GM21529 (cell line): ENCODE results near the gene BCKDHB.
"Not testable (repeated sequence)": the region's sequence is repeated elsewhere in the genome, so short reads cannot be mapped to it uniquely, and the experiment has no call there.

ENCODE experiments used
- ATAC-seq: cut with Tn5 transposase; IDR thresholded peaks from one replicate; pipeline ENCODE4 v1.9.1; 2021; ENCODE audit not compliant: unreplicated experiment

BCKDHB gene

GRCh38 chr6:80106418-80107235 is at the start of gene BCKDHB:
TSS of gene BCKDHB (plus strand) at chr6:80106671. CDS start at chr6:80106694, 23 bp downstream.
- peak; percentile 99 for ATAC-seq

DNA sequence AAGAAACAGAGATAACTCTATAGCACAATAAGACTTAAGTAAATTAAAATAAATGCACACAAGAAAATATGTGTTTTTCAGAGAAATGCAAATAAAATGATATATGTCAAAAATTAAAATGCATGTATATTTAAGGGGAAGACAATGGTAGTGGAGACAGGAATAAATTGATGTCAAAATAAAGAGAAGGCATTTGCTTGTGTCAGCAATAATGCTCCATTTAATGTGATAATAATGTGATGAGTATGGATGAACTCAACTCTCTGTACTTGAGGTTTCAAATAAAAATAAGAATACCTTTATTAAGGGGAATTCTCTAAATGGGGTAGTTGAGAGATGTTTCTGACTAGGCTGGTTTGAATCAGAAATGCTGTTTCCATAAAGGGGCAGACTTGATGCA is 45.7 kb upstream of the BCKDHB start:
- ATAC-seq: no peak

- ATAC-seq: not testable (repeated sequence)
Observed at GRCh38 chr6:80068146-80068545, 38.3 kb upstream of the BCKDHB start.

DNA sequence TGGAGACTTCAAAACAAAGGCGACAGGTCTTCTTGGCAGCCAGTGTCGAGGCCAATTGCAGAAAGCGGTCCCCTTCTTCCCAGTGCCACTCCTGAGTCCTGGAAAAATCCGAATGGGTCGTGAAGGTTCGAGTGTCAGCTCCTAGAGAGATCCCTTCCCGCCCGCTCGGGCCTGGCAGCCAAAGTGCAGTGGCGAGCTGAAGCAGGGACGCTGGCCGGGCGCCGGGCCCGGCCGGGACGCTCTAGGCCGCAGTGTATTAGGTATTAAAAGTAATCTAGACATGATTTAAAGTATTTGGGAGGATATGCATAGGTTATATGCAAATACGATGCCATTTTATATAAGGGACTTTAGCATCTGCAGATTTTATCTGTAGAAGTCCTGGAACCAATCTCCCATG is 36.0 kb upstream of the BCKDHB start:
- ATAC-seq: not testable (repeated sequence)

DNA sequence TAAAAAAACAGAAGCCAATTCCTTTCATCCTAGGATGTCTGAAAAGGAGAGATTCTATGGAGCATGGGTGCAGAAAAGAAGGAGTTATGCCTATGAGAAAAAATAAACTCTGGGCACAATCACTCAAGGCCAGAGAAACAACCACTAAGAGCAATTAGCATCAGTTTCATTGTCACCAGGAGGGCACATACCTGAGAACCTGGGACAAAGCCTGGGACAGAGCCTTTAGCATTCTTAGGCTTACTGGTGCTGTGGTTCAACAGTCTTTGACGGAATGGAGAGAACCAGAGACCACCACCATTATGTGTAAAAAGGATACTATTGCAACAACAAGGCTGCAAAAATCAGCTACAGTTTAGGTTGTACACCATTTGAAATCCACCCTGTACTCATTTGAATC is 29.4 kb upstream of the BCKDHB start:
- no peak for ATAC-seq

- no peak for ATAC-seq
Observed at GRCh38 chr6:80088637-80089036, 17.8 kb upstream of the BCKDHB start.

DNA sequence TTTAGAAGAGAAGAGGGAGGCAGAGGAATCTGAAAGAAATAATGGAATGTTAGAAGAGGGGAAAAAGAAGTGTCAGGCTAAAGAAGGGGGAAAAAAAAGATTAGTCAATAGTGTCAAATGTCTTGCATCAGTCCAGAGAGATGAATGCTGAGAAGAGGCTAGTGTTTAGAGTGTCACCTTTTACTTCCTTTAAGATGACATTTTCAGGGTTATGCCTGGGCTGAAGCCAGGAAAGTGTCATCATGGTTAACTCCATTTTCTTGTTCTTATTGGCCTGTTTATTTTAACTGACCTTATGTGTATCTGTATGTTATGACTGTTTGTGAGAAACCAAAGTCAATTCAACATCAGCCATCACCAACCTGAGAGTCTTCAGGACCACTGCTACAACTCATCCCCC is 15.0 kb upstream of the BCKDHB start:
- ATAC-seq: no peak

GRCh38 chr6:80094017-80094416 is 12.5 kb upstream of the BCKDHB start:
- no peak for ATAC-seq

- ATAC-seq: no peak
Observed at GRCh38 chr6:80095600-80095999, 10.9 kb upstream of the BCKDHB start.

- ATAC-seq: no peak
Observed at GRCh38 chr6:80098392-80098791, 8.1 kb upstream of the BCKDHB start.

DNA sequence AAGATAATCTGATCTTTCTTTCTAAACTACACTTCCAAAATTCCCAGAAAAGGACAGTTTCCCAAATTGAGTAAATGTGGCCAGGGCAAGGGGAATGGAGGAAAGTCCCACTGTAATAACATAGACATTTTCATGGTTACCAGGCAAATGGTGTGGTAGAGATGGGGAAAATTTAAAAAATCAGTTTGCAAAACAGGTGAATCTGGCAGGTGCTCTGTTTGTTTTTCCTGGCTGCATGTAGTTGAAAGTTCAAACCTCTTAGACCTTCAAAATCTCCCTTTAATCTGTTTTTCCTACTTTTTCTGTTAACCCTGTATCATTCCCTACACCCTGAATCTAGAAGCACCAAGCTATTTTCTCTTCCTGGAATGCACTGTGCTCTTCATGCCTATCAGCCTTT is 2.0 kb upstream of the BCKDHB start:
- ATAC-seq: no peak

DNA sequence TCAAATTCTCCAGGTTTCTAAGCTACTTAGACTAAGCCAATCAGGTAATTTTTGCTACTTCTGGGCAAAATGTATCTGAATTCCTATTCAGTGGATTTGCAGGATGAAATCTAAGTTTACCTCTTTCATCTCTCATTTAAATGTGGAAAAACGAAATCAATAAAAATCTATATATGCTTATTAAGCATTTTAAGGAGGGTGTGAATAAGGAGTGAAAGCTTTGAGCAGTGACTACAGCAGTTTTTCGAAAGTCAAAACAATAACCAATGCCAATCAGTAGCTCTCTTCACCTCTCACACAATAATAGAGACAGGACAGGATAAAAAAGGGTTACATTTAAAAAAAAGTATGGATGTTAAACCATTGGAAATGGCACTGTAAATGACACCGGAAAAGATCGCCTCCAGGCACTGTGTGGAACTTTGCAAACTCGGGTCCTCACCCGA is 476 bp upstream of the BCKDHB start:
- ATAC-seq: no peak

DNA sequence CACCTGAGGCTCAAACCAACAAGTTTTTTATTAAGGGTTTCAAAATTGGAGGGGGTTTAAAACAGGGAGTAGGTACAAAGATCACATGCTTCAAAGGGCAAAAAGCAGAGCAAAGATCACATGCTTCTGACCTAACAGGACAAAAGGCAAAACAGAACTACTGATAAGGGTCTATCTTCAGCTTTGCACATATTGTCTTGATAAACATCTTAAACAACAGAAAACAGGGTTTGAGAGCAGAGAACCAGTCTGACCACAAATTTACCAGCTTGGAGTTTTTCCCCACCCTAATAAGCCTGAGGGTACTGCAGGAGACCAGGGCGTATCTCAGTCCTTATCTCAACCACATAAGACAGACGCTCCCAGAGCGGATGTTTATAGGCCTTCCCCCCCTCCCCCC is 16.1 kb downstream of the BCKDHB start:
- ATAC-seq: not testable (repeated sequence)

- ATAC-seq: no peak
Observed at GRCh38 chr6:80126657-80127345, 20.3 kb downstream of the BCKDHB start.

GRCh38 chr6:80129485-80129884 is 23.0 kb downstream of the BCKDHB start:
- ATAC-seq: no peak

GRCh38 chr6:80133020-80133419 is 26.5 kb downstream of the BCKDHB start:
- ATAC-seq: no peak

GRCh38 chr6:80134065-80134464 is 27.6 kb downstream of the BCKDHB start:
- no peak for ATAC-seq

DNA sequence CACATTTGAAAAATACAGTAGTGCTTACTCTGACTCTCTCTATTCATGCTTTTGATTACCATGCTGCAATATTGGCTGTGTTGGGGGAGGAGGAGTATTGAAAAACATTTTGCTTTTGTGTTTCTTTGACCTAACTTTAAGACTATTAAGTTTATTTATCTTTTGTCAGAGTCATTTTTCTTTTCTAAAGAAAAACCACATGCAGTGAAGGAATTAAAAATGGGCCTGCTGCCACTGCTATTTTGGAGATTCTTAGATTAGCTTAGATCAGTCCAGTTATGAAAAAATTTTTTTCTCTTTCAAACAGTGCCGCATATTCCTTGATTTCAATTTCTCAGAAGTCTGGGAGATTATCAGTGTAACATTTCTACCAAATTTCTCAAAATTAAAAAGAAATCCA is 36.1 kb downstream of the BCKDHB start:
- ATAC-seq: no peak

DNA sequence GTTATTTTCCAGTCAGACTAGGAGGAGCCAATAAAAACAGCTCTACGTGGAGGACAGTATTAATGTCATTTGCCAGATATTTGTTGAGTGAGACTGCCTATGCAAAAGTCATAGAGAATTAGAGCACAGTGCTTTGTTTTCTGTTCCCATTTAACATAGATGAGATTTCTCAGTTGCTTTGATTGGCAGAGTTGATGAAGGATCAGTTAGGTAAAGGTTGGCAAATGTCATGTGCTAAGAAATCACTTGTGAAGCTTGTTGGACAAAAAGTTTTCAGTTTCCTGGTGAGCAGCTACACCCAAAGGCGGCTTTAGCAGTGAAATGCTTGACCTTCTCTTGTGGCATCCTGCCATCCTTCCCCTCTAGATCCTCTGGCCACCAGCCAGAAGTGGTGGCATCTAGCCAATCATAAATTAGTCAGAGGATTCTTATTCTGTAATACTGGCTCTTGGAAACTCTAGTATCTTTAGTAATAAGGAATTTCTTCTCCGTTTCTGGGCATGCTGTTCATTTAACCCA is 37.0 kb downstream of the BCKDHB start:
- ATAC-seq: no peak

DNA sequence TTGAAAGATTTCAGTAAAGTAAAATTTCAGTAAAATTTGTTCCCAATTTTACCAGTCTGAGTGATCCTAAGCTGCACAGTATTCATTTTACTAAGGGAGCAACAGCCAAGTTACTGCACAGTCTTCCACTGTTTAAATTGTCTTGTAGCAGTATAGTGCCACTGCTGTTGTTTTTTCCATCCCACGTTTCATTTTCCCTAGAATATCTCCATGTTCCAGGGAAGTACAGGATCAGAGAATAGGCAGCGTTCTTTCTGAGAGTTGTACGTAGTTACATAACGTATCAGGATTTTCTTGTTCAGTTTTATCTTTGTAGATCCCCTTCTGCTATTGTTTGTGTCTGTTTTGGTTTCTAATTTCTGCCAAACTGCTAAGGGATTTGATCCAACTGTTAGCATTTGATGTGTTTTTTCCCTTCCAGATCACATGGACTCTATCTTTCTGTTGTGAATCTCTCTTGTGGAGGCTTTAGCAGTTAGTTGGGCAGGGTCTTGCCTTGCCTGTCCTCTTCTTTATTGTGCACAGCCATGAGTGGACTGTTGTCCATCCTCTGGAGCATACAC is 38.4 kb downstream of the BCKDHB start:
- no peak for ATAC-seq

- ATAC-seq: peak; percentile 66
Observed at GRCh38 chr6:80145509-80145908, 39.0 kb downstream of the BCKDHB start.

GRCh38 chr6:80145921-80146320 is 39.5 kb downstream of the BCKDHB start:
- ATAC-seq: no peak
